Smooth muscle cell (in vitro differentiated cells): Measurements from ENCODE around the gene BCOR. TPM values are rescaled to one million over a fixed set of nuclear protein-coding genes. Genes with fewer than 3 reads are reported as not detected.

Source experiments
- DNase-seq: peaks from one replicate; lab custom pipeline; 2025; ENCODE audit not compliant: unreplicated experiment; lab: John Stamatoyannopoulos, UW
- H2AFZ ChIP-seq: fragments of 200-600 bp; sonication (generic); 2 replicates; pipeline ENCODE4 v1.6.0; 2016; ENCODE audit warnings: antibody characterized with exemption, low read depth, mild to moderate bottlenecking
- H3F3A ChIP-seq: fragments of 200-600 bp; sonication (generic); 2 replicates; pipeline ENCODE4 v1.6.0; 2017; ENCODE audit warnings: antibody characterized with exemption, low read depth
- H3K27ac ChIP-seq: fragments of 200-600 bp; sonication (generic); 2 replicates; pipeline ENCODE4 v1.5.1; 2016; ENCODE audit warnings: low read depth, mild to moderate bottlenecking
- H3K27me3 ChIP-seq: fragments of 200-600 bp; sonication (generic); 2 replicates; pipeline ENCODE4 v1.6.1; 2016; ENCODE audit warnings: low read depth, mild to moderate bottlenecking
- H3K36me3 ChIP-seq: fragments of 200-600 bp; sonication (generic); 2 replicates; pipeline ENCODE4 v1.5.1; 2016; ENCODE audit warnings: low read depth
- H3K4me1 ChIP-seq: fragments of 200-600 bp; sonication (generic); 2 replicates; pipeline ENCODE4 v1.5.1; 2016; ENCODE audit warnings: low read depth
- H3K4me2 ChIP-seq: fragments of 200-600 bp; sonication (generic); 2 replicates; pipeline ENCODE4 v1.6.0; 2016; ENCODE audit warnings: mild to moderate bottlenecking
- H3K4me3 ChIP-seq: fragments of 200-600 bp; sonication (generic); 2 replicates; pipeline ENCODE4 v1.5.1; 2016; ENCODE audit warnings: mild to moderate bottlenecking
- H3K79me2 ChIP-seq: fragments of 200-600 bp; sonication (generic); 2 replicates; pipeline ENCODE4 v1.6.0; 2016; ENCODE audit warnings: low read depth, mild to moderate bottlenecking
- H3K9ac ChIP-seq: fragments of 200-600 bp; sonication (generic); 2 replicates; pipeline ENCODE4 v1.6.0; 2016; ENCODE audit warnings: low read depth
- H3K9me3 ChIP-seq: fragments of 200-600 bp; sonication (generic); replicated peaks from 2 replicates; pipeline ENCODE4 v1.5.1; 2016; ENCODE audit warnings: low read depth
- H4K20me1 ChIP-seq: fragments of 200-600 bp; sonication (generic); 2 replicates; pipeline ENCODE4 v1.6.0; 2016; ENCODE audit warnings: low read depth
- CTCF ChIP-seq: fragments of 200-600 bp; sonication (generic); IDR thresholded peaks from 2 replicates; pipeline ENCODE4 v1.5.1; 2017; ENCODE audit warnings: borderline replicate concordance, mild to moderate bottlenecking, antibody characterized with exemption; ENCODE audit not compliant: insufficient read depth, poor library complexity, severe bottlenecking
- WGBS: methylation state at CpG from one replicate; pipeline ENCODE4 v1.1.7; 2016; ENCODE audit warnings: low lambda C conversion rate; 5-methylcytosine and 5-hydroxymethylcytosine counted together
- polyA plus RNA-seq: library from polyadenylated mRNA; unstranded; fragments of >200 nt; fragmentation: Nextera tagmentation; extraction: Ambion mirVana; gene quantifications from 2 replicates; pipeline ENCODE4 v1.2.1, GENCODE V29; 2016
- total RNA-seq: library from RNA; depleted of rRNA; stranded (reverse); fragments of >200 nt; gene quantifications from 2 replicates; pipeline ENCODE4 v1.2.3, GENCODE V29; 2014

The BCOR gene
- total and polyA plus RNA-seq, 2 experiments from 2014 or later, result 19.5 to 28.0 TPM

- Histone ChIP-seq H3K4me1 (peaks cover 56% of the 10 kb centered on the region), H4K20me1 (no peaks in the 10 kb centered on the region), H2AFZ (no peak overlapping the region), H3K27ac (no peak overlapping the region), H3K9ac (no peak overlapping the region), H3K27me3 (no peaks in the 10 kb centered on the region), H3F3A (peaks cover 33% of the 10 kb centered on the region), H3K9me3 (no peaks in the 10 kb centered on the region), H3K79me2 (no peaks in the 10 kb centered on the region), H3K36me3 (no peaks in the 10 kb centered on the region), H3K4me2 (peak overlapping the region; percentile 86), H3K4me3 (peak overlapping the region; percentile 43)
- WGBS, result 6% methylated on average over 51 of the region's 52 CpGs
- peak; percentile 69 for DNase-seq
- no peak for TF ChIP-seq CTCF
These were observed 88.8 kb downstream of the BCOR start for GRCh38 chrX:40008791-40009461.

GRCh38 chrX:40007756-40008705, 89.7 kb downstream of the BCOR start:
- H2AFZ ChIP-seq, result no peak overlapping the region
- no peaks in the 10 kb centered on the region for H3K79me2 ChIP-seq
- no peak for DNase-seq
- no peaks in the 10 kb centered on the region for H3K9me3 ChIP-seq
- WGBS, result 20% methylated on average over 47 of the region's 47 CpGs
- H3K4me2 ChIP-seq, result peak overlapping the region; percentile 86
- no peak for TF ChIP-seq CTCF
- peaks cover 65% of the 10 kb centered on the region for H3K4me1 ChIP-seq
- no peak overlapping the region for H3K27ac ChIP-seq
- H3K36me3 ChIP-seq, result no peaks in the 10 kb centered on the region
- peaks cover 39% of the 10 kb centered on the region for H3F3A ChIP-seq
- H3K9ac ChIP-seq, result no peak overlapping the region
- H3K27me3 ChIP-seq, result no peaks in the 10 kb centered on the region
- no peaks in the 10 kb centered on the region for H4K20me1 ChIP-seq
- peak overlapping the region; percentile 43 for H3K4me3 ChIP-seq

- H3K27me3 ChIP-seq, result no peaks in the 10 kb centered on the region
- H3K9me3 ChIP-seq, result no peaks in the 10 kb centered on the region
- H3K36me3 ChIP-seq, result no peaks in the 10 kb centered on the region
- WGBS, result 19% methylated on average over 33 of the region's 33 CpGs
- H3K9ac ChIP-seq, result no peak overlapping the region
- peaks cover 68% of the 10 kb centered on the region for H3K4me1 ChIP-seq
- no peak for DNase-seq
- H3K27ac ChIP-seq, result no peak overlapping the region
- peak overlapping the region; percentile 86 for H3K4me2 ChIP-seq
- no peaks in the 10 kb centered on the region for H3K79me2 ChIP-seq
- peaks cover 43% of the 10 kb centered on the region for H3F3A ChIP-seq
- TF ChIP-seq CTCF, result no peak
- no peak overlapping the region for H2AFZ ChIP-seq
- no peak overlapping the region for H3K4me3 ChIP-seq
- H4K20me1 ChIP-seq, result no peaks in the 10 kb centered on the region
These were observed 90.5 kb downstream of the BCOR start for GRCh38 chrX:40007131-40007755.
